ENCODE measurements around the gene MISP3.

MISP3 gene

DNA sequence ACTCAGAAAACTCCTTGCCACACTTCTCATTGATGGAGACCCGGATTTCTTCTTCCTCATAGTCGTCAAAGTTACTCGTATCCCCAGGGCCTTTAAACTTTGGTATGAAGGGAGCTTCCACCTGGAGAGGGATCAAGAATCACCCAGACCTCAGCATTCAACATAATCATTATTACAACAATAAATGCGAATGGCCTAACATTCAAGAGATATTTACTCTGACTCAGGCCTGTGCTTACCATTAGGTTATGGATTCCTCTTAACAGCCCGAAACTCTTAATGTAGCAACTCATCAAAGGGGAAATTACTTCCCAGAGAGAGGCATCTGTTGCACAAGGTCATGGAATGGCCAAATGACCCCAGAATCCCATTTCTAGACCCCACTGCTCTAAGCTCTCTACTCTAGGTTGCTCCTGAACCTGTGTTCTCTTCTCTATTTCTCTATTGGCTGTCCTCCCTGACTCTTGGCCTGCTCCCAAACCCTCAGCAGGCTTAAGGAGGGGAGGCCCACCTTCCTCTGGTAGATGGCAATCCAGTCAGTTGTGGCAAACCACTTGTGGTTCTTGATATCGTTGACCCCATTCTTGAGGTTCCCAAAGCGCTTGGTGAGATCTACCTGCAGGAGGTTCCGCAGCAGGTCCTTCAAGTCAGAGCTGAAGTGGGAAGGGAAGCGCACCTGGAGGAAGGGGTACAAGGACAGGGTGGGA lies 20.7 kb downstream of the MISP3 start:
- DNase-seq (ENCODE audit: low read depth), result no peak
- TF ChIP-seq, protein P1, sequence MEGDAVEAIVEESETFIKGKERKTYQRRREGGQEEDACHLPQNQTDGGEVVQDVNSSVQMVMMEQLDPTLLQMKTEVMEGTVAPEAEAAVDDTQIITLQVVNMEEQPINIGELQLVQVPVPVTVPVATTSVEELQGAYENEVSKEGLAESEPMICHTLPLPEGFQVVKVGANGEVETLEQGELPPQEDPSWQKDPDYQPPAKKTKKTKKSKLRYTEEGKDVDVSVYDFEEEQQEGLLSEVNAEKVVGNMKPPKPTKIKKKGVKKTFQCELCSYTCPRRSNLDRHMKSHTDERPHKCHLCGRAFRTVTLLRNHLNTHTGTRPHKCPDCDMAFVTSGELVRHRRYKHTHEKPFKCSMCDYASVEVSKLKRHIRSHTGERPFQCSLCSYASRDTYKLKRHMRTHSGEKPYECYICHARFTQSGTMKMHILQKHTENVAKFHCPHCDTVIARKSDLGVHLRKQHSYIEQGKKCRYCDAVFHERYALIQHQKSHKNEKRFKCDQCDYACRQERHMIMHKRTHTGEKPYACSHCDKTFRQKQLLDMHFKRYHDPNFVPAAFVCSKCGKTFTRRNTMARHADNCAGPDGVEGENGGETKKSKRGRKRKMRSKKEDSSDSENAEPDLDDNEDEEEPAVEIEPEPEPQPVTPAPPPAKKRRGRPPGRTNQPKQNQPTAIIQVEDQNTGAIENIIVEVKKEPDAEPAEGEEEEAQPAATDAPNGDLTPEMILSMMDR (IDR thresholded peaks at IDR 0.05; ENCODE audit: control insufficient read depth, insufficient read depth, low read depth, low read length, missing control alignments), result no peak

DNA sequence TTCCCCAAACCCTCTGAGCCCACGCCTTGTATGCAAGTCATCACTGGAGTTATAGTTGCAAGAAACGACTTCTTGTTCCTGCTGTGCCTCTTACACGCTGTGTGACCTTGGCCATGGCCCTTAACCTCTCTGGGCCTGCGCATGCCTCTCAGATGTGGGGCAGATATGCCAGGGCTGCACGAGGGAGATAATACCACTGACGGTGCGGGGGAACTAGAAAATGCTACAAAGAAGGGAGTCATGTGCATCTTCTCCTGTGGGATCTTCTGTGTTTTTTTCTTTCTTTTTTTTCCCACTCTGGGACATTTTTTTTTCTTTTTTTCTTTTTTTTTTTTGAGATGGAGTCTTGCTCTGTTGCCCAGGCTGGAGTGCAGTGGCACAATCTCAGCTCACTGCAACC lies 22.3 kb downstream of the MISP3 start:
- TF ChIP-seq, protein P1 (IDR thresholded peaks at IDR 0.05; ENCODE audit: control insufficient read depth, insufficient read depth, low read depth, low read length, missing control alignments), result no peak
- H3K4me3 ChIP-seq (ENCODE audit: control insufficient read depth, low read depth, low read length), result no peak overlapping the region
- no peak for DNase-seq (ENCODE audit: low read depth)

More for the DNA sequence above, 20.7 kb downstream of the MISP3 start:
- no peak overlapping the region for H3K4me3 ChIP-seq (ENCODE audit: control insufficient read depth, low read depth, low read length)

DNA sequence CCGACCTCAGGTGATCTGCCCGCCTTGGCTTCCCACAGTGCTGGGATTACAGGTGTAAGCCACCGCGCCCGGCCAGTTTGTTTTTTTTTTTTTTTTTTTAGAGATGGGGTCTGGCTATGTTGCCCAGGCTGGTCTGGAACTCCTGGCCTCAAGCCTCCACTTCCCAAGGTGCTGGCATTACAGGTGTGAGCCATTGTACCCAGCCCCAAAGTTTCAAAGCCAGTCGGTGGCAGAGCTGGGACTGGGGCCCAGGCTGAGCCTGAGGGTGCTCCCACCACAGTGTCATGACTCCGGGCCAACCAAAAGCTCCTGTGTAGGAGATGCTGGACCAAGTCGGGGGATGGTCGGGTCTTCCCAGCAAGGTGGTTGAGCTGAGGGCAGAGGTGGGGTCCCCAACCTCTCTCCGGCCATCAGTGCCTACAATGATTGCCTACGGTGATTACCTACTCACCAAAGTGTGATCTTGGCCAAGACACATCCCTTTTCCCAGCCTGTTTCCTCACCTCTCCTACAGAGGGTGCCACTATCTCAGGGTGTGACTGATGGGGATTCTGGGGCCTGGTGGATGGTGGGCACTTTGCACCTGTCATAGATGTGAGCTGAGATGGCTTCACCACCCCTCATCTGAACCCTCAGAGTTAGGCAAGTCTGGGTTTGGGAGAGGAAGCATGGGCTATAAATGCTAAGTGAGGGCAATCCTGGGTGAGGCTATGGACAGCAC lies 23.8 kb downstream of the MISP3 start:
- TF ChIP-seq, protein P1 (IDR thresholded peaks at IDR 0.05; ENCODE audit: control insufficient read depth, insufficient read depth, low read depth, low read length, missing control alignments), result no peak
- H3K4me3 ChIP-seq (ENCODE audit: control insufficient read depth, low read depth, low read length), result no peak overlapping the region
- DNase-seq (ENCODE audit: low read depth), result no peak

DNA sequence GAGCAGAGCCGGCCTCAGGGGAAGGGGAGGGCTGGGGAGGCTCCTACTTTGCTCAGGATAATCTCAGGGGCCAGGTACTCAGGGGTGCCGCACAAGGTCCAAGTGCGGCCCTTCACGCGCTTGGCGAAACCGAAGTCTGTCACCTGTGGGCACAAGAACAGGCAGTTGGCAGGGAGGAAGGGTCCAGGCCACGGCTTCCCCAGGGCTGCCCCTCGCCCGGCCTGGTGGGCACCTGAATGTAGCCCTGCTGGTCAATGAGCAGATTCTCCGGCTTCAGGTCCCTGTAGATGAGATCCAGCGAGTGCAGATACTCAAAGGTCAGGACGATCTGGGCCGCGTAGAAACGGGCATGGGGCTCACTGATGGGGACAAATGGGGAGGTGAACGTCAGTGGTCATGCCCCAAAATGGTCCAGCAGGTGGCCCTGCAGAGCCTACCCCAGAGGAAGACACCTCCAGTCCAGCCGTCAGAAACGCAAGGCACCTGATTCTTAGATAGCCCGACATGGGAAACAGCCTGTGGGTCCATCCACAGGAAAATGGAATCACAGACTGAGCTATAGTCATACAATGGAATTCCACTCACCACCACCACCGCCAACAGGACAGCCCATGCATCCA lies 25.1 kb downstream of the MISP3 start:
- no peak overlapping the region for H3K4me3 ChIP-seq (ENCODE audit: control insufficient read depth, low read depth, low read length)
- TF ChIP-seq, protein P1 (IDR thresholded peaks at IDR 0.05; ENCODE audit: control insufficient read depth, insufficient read depth, low read depth, low read length, missing control alignments), result peak; percentile 20
- DNase-seq (ENCODE audit: low read depth), result no peak

DNA sequence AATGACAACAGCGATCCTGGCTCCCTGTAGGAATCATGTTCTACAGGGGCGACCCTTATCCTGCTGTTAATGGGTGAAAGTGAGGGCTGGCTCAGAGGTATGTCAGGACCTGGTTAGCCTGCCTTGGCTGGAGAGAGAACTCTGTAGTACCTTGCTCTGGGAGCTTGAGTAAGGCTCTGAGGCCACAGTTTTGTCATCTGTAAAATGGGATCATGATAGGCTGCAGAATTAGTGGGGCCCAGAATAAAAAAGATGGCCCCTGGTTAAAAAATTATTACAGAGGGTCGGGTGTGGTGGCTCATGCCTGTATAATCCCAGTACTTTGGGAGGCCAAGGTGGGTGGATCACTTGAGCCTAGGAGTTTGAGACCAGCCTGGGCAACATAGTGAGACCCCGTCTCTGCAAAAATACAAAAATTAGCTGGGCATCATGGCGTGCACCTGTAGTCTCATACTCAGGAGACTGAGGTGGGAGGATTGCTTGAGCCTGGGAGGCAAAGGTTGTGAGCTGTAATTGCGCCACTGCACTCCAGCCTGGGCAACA lies 28.5 kb downstream of the MISP3 start:
- TF ChIP-seq, protein P1 (IDR thresholded peaks at IDR 0.05; ENCODE audit: control insufficient read depth, insufficient read depth, low read depth, low read length, missing control alignments), result no peak
- H3K4me3 ChIP-seq (ENCODE audit: control insufficient read depth, low read depth, low read length), result no peak overlapping the region
- DNase-seq (ENCODE audit: low read depth), result no peak

DNA sequence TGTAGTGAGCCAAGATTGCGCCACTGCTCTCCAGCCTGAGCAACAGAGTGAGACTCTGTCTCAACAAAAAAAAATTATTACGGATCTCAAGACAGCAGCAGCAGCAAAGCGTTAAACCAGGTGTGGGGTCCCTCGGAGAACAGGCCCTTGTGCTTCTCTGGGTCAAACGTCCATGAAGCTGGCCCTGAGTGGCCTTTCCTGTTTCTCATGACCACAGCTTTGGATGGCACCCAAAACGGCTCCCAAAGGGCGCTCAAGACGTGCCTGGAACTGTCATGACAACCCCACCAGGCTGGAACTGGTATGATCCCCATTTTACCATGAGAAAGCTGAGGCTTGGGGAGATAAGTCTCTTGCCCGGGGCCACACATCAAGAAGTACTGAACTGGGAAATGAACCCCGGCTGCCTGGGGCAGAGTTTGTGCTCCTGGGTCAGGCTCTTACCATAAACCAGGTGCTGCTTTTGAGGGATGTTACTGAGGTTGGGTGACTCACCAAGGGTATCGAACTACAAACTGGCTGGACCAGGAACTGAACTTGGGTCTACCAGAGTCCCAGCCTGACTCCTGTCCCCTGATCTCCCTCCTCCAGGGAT lies 29.6 kb downstream of the MISP3 start:
- TF ChIP-seq, protein P1 (IDR thresholded peaks at IDR 0.05; ENCODE audit: control insufficient read depth, insufficient read depth, low read depth, low read length, missing control alignments), result no peak
- H3K4me3 ChIP-seq (ENCODE audit: control insufficient read depth, low read depth, low read length), result no peak overlapping the region
- no peak for DNase-seq (ENCODE audit: low read depth)

Data from AG09309 (cell line).